GM20000 (cell line): Measurements from ENCODE around the gene KRT81.

Experiments
- DNase-seq: peaks from one replicate; pipeline ENCODE4 v3.0.0; 2012; ENCODE audit warnings: low spot score
- CTCF ChIP-seq: IDR thresholded peaks from 2 replicates; pipeline ENCODE4 v1.5.1; 2012; ENCODE audit warnings: mild to moderate bottlenecking, control low read depth; ENCODE audit errors: extremely low read depth, missing control alignments

Gene KRT81

DNA sequence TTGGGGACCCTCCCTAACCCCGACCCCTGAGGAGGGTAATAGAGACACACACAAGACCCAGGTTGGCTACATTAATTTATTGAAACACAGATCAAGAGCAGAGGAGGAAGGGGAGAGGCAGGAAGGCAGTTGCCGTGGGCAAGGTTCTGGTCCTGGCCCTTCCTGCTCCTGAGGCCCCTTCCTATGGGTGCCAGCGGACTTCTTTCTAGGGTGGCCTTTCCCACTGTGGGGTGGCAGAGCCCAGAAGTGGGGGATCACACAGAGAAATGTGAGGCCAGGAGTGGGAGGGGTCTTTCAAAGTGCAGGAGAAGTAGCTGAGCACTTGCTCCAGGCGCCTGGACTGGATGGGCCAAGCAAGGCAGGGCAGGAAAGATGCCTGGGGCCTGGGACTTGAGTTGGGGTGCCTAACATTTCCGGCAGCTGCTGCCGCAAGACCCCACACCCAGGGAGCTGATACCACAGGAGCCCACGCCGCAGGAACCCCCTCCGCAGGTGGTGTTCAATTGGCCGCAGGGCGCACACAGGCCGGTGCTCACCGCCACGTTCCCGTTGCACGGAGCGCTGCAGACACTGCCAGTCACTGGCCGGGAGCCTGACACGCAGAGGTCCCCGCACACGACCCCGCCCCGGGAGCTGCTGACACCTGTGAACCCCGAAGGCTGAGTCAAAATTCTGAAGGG lies 5.3 kb downstream of the KRT81 start:
- TF ChIP-seq CTCF: no peak
- DNase-seq: no peak

DNA sequence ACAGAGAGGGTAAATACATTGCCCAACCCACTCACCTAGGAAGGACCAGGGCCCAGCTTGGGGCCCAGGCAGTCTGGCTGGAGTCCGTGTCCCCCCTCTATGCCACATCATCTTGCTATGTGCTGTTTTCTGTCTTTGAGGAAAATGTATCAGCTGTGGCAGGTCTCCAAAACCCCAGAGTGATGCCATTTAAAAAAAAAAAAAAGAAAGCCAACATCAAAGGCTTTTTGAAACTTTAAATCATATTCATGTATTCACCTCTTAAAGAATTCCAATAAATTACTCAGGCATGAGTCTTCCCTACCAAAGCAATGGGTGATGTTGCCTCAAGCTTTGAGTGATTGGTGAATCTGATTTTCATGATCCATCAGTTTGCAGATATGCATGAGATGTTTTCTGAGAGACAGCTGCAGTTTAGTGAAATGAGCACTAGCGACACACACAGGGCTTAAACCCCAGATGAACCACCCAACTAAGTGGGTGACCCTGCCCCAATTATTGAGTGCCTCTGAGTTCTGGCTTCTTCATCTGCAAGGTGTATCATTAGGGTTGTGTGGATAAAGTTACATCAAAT lies 6.1 kb downstream of the KRT81 start:
- no peak for DNase-seq
- TF ChIP-seq CTCF: no peak

DNA sequence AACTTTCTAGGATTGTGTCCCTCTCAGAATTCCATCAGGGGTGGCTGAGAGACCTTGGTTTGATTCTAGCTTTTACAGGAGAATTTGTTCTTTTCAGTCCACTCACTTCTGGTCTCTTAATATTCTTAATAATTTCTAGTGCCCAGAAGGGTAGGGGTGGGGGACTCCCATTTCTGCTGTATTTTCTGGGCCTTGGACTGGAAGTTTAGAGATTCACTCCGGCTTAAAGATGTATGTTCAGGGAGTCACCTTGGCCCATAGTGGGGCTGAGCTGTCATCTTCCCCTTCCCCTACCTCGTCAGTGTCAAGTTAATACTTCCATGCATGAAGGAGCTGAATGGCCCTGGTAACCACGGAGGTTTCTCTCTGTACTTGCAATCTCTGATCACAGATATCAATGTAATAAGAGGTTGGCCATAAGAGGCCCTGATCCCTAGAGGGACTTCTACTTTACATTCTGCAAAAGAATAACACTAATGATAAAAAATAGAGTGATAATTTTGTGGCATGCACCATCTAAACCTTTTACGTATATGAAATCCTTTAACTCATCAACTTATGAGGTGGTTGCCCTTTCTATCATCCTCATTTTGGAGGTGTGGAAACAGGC lies 6.7 kb downstream of the KRT81 start:
- no peak for DNase-seq
- TF ChIP-seq CTCF: no peak

DNA sequence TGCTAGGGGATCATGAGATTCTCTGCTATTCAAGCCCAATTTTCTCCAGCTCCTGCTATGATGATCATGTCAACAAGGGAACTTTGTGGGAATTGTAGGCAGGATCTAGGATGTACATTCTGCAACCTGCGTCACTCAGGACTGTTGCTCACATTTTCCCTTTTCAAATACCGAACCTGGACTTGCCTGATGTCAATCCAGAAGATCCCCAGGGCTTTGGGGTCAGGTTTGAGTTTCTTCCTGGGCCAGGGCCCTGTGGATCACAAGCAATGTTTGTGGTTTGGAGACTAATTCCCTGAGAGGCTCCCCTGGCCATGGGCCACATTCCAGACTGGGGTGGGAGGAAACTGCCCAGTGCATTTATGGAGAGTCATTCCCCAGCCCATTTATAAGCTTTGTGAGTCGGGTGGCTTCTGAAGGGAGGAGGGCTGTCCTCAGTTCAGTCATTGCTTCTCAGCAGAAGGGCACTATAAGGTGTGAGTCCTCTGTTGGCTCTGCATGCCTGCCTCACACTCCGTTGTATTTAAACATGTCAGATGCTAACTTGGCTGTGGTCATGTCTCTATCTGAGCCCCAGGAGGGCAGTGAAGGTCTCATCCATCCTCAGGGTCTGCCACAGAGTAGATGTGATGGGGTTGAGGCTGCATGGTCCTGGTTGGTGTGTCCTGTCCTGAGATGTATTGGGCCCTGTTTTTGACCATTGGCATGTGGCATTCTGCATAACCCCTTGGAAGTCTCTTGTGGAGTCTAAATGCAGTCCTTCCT lies 10.4 kb downstream of the KRT81 start:
- no peak for TF ChIP-seq CTCF
- no peak for DNase-seq

DNA sequence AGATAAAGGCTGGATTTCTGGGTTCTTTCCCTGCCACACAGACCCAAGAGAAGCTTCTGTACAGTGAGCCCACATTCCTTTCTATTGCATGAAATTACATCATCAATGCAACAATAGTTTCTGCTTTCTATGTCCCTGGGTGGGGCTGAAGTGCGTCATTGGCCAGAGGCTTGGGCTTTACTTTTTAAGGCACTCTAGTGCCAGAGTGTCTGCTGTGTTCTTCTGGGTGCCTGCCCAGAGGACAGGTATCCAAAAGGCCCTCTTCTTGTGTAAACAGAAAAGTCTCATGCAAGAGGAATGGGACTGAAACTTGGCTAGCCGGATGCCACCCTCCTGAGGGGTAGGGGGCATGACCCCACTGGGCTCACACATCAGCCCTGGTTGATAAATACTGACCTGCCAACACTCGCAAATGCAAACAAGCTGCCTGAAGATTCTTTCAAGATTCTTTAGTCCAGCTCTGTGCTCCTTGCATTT lies 11.0 kb downstream of the KRT81 start:
- DNase-seq: no peak

DNA sequence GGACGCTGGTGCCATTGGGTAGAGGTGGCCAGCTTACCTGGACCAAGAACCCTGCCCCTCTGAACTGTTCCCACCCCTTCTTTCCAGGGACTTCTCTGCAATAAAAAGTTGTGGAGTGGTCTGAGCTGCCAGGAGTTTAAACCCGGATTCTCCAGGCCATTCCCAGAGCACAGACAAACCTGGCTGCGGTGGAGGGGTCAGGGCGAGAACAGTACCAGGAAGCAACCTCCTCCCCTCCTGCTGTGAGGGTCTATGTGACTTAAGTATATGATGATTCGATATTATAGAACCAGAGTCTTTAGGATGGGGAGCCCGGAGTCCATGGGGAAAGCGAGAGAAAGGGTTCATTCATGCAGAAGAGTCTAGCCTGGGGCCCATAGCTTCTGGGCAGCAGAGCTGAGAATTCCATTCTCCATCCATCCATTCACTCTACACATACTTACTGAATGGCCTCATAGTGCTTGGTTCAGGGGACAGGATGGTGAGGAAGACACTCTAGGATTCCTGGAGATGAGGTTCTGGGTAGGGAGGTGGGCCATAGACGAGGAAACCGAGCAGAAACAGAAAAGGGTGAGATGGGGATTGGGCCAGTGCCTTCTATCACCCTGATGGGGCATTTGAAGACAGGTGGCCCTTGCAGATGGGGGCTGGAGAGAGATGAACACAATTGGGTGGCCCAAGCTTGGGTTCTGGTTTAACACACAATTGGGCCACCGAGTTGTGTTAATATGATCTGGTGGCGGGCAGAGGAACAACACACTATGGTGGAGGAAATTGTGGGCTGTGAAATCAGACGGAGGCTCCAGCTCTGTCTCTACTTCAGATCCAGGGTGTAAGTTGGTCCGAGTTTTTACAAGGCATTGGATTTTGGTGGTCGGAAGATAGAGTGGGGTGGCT lies 11.7 kb downstream of the KRT81 start:
- TF ChIP-seq CTCF: no peak
- no peak for DNase-seq

More for the DNA sequence above, 11.0 kb downstream of the KRT81 start:
- no peak for TF ChIP-seq CTCF
